Trophoblast cell (in vitro differentiated cells and primary cell): ENCODE measurements around the gene SIRPD.
A peak's percentile ranks its signal among the peaks of the same experiment; 100 is the strongest.
"Not testable (repeated sequence)": the region's sequence is repeated elsewhere in the genome, so short reads cannot be mapped to it uniquely, and the experiment has no call there.

Experiments
- DNase-seq, 2 donors: peaks; one replicate each; pipeline ENCODE4 v3.0.0-alpha.2; 2016
- H2AFZ ChIP-seq: 2 replicates; pipeline ENCODE4 v1.6.1; 2013; ENCODE audit warnings: low read length, moderate library complexity, mild to moderate bottlenecking; ENCODE audit not compliant: insufficient read depth, poor library complexity
- H2AK5ac ChIP-seq: 2 replicates; pipeline ENCODE4 v1.6.1; 2013; ENCODE audit warnings: mild to moderate bottlenecking, low read length
- H2BK120ac ChIP-seq: 2 replicates; pipeline ENCODE4 v1.6.1; 2013; ENCODE audit warnings: low read length, mild to moderate bottlenecking, moderate library complexity; ENCODE audit not compliant: insufficient read depth, poor library complexity
- H2BK12ac ChIP-seq: 2 replicates; pipeline ENCODE4 v1.6.1; 2013; ENCODE audit warnings: mild to moderate bottlenecking, low read length, moderate library complexity
- H2BK5ac ChIP-seq: 2 replicates; pipeline ENCODE4 v1.6.1; 2013; ENCODE audit warnings: low read length, low read depth, moderate library complexity, mild to moderate bottlenecking; ENCODE audit not compliant: poor library complexity
- H3K14ac ChIP-seq: 2 replicates; pipeline ENCODE4 v1.6.1; 2013; ENCODE audit warnings: mild to moderate bottlenecking, low read length
- H3K18ac ChIP-seq: 2 replicates; pipeline ENCODE4 v1.6.1; 2013; ENCODE audit warnings: mild to moderate bottlenecking, low read length
- H3K23ac ChIP-seq: 2 replicates; pipeline ENCODE4 v1.6.1; 2013; ENCODE audit warnings: low read length
- H3K27ac ChIP-seq: 2 replicates; pipeline ENCODE4 v1.5.1; 2013; ENCODE audit warnings: low read depth, mild to moderate bottlenecking, inconsistent platforms, low read length, moderate library complexity
- H3K27me3 ChIP-seq: 2 replicates; pipeline ENCODE4 v1.6.1; 2013; ENCODE audit warnings: inconsistent platforms, mild to moderate bottlenecking, low read length, moderate library complexity; ENCODE audit not compliant: insufficient read depth
- H3K36me3 ChIP-seq, 2 experiments: 1 replicate in 1 of 2; 2 replicates in 1 of 2; pipeline ENCODE4 v1.6.1; 2013; ENCODE audit warnings: low read length in 2 of 2, mild to moderate bottlenecking in 2 of 2, moderate library complexity in 1 of 2; ENCODE audit not compliant: insufficient read depth in 2 of 2, control insufficient read depth in 1 of 2
- H3K4ac ChIP-seq: 2 replicates; pipeline ENCODE4 v1.6.1; 2013; ENCODE audit warnings: low read depth, mild to moderate bottlenecking, low read length, moderate library complexity
- H3K4me1 ChIP-seq, 2 experiments: 1 replicate in 1 of 2; 2 replicates in 1 of 2; pipeline ENCODE4 v1.6.1; 2013; ENCODE audit warnings: low read length in 2 of 2, mild to moderate bottlenecking in 2 of 2, moderate library complexity in 1 of 2; ENCODE audit not compliant: insufficient read depth in 2 of 2, control insufficient read depth in 1 of 2
- H3K4me2 ChIP-seq: 2 replicates; pipeline ENCODE4 v1.6.1; 2013; ENCODE audit warnings: inconsistent platforms, mild to moderate bottlenecking, low read length, moderate library complexity
- H3K4me3 ChIP-seq: 2 replicates; pipeline ENCODE4 v1.5.1; 2013; ENCODE audit warnings: mild to moderate bottlenecking, low read depth, low read length, inconsistent platforms
- H3K79me1 ChIP-seq: one replicate; pipeline ENCODE4 v1.6.1; 2013; ENCODE audit warnings: low read length
- H3K79me2 ChIP-seq: 2 replicates; pipeline ENCODE4 v1.6.1; 2013; ENCODE audit warnings: low read length, mild to moderate bottlenecking; ENCODE audit not compliant: control insufficient read depth, insufficient read depth, poor library complexity
- H3K9ac ChIP-seq: 2 replicates; pipeline ENCODE4 v1.6.1; 2013; ENCODE audit warnings: mild to moderate bottlenecking, low read length
- H3K9me3 ChIP-seq: 2 replicates; pipeline ENCODE4 v1.6.1; 2013; ENCODE audit warnings: low read depth, mild to moderate bottlenecking, control low read depth, inconsistent platforms, low read length; ENCODE audit not compliant: insufficient read depth
- H4K12ac ChIP-seq: 2 replicates; pipeline ENCODE4 v1.6.1; 2013; ENCODE audit warnings: low read depth, mild to moderate bottlenecking, low read length, moderate library complexity
- H4K8ac ChIP-seq: 2 replicates; pipeline ENCODE4 v1.6.1; 2013; ENCODE audit warnings: low read depth, mild to moderate bottlenecking, low read length, moderate library complexity
- H4K91ac ChIP-seq: one replicate; pipeline ENCODE4 v1.6.1; 2013; ENCODE audit warnings: low read depth, mild to moderate bottlenecking, low read length, moderate library complexity
- WGBS: extraction: QIAGEN DNeasy Blood & Tissue Kit; methylation state at CpG from one replicate; pipeline ENCODE4 v1.1.7; 2013; ENCODE audit warnings: missing lambda C conversion rate; ENCODE audit not compliant: insufficient read length, insufficient coverage; ENCODE audit errors: extremely low coverage; 5-methylcytosine and 5-hydroxymethylcytosine counted together

SIRPD gene

DNA sequence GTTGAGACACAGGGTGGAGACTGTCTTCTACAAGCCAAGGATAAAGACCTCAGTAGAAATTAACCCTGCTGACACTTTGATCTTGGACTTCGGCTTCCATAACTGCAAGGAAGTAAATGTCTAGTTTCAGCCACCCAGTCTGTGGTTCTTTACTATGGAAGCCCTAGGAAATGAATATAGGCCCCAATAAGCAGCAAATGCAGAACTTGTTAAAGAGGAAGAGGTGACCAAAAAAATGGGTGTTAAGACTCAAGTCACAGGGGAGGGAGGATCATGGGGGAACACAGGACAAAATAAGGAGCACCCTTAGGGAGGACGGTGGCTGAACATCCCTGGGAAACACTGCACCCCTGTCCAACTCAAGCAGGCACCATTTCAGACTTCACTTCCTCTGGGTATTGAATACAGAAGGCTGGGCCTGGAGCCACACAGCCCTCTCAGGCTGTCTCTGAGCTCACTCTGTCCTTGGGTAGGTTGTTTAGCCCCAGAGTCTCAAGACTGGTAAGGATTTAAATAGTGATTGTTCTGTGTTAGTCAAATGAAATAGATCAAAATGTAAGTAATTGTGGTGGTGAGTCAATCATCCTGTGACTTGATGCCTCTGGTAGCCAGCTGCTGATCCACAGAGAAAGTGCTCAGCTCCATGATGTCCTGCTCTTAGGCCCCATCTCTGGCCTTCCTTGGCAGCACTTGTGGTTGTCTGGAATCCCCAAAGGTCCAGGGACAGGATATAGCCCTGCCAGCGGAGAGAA lies 30.5 kb upstream of the SIRPD start:
- H2BK12ac ChIP-seq = no peak overlapping the region
- no peak overlapping the region for H2BK120ac ChIP-seq
- no peak overlapping the region for H3K14ac ChIP-seq
- no peak overlapping the region for H3K4me2 ChIP-seq
- no CpG with 5 or more reads among the region's 3 CpGs for WGBS
- no peaks in the 10 kb centered on the region for H3K9me3 ChIP-seq
- no peak overlapping the region for H4K8ac ChIP-seq
- H3K9ac ChIP-seq = no peak overlapping the region
- H4K91ac ChIP-seq = no peak overlapping the region
- no peak overlapping the region for H2BK5ac ChIP-seq
- H3K36me3 ChIP-seq = no peaks in the 10 kb centered on the region
- H2AFZ ChIP-seq = no peak overlapping the region
- H4K12ac ChIP-seq = no peak overlapping the region
- no peak for DNase-seq
- no peak overlapping the region for H3K27ac ChIP-seq
- H3K79me1 ChIP-seq = no peaks in the 10 kb centered on the region
- H3K27me3 ChIP-seq = no peaks in the 10 kb centered on the region
- H3K4ac ChIP-seq = no peak overlapping the region
- H2AK5ac ChIP-seq = no peak overlapping the region
- H3K4me1 ChIP-seq = no peaks in the 10 kb centered on the region
- no peak overlapping the region for H3K4me3 ChIP-seq
- H3K18ac ChIP-seq = no peak overlapping the region
- H3K23ac ChIP-seq = no peak overlapping the region
- H3K79me2 ChIP-seq = no peaks in the 10 kb centered on the region

- no peak overlapping the region for H3K4me2 ChIP-seq
- H4K91ac ChIP-seq = no peak overlapping the region
- no peak overlapping the region for H3K18ac ChIP-seq
- no peaks in the 10 kb centered on the region for H3K79me2 ChIP-seq
- no peaks in the 10 kb centered on the region for H3K4me1 ChIP-seq
- no peak overlapping the region for H3K27ac ChIP-seq
- peak in 1 of 2 donors; percentile 0 for DNase-seq
- H2BK5ac ChIP-seq = no peak overlapping the region
- WGBS = no CpG with 5 or more reads among the region's 6 CpGs
- H3K4ac ChIP-seq = no peak overlapping the region
- H3K79me1 ChIP-seq = no peaks in the 10 kb centered on the region
- no peaks in the 10 kb centered on the region for H3K36me3 ChIP-seq
- H4K12ac ChIP-seq = no peak overlapping the region
- H3K9me3 ChIP-seq = no peaks in the 10 kb centered on the region
- H3K27me3 ChIP-seq = no peaks in the 10 kb centered on the region
- H3K23ac ChIP-seq = no peak overlapping the region
- H2AFZ ChIP-seq = no peak overlapping the region
- no peak overlapping the region for H4K8ac ChIP-seq
- no peak overlapping the region for H3K14ac ChIP-seq
- no peak overlapping the region for H2AK5ac ChIP-seq
- H2BK12ac ChIP-seq = no peak overlapping the region
- no peak overlapping the region for H3K9ac ChIP-seq
- H3K4me3 ChIP-seq = no peak overlapping the region
- H2BK120ac ChIP-seq = no peak overlapping the region
These were observed 22.0 kb upstream of the SIRPD start for GRCh38 chr20:1579488-1579887.

DNA sequence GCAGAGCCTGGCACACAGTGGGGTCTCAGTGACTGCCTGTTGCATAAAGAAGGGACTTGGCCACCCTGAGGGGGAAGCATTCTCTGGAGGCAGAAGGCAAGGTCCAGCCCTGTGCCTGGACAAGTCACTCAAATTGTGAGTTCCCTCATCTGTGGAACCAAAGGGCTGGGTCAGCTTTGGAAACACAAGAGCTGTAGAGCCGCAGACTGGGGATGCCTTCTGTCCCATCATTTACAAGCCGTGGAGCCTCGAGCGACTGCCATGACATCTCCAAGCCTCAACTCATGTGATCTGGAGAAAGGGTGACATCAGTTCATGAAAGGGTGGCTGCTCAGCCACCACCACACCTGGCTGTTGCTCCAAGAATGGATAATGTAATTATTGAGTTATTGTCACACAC lies 20.4 kb upstream of the SIRPD start:
- DNase-seq = no peak
- no peak overlapping the region for H3K9ac ChIP-seq
- H3K27ac ChIP-seq = no peak overlapping the region
- no peaks in the 10 kb centered on the region for H3K4me1 ChIP-seq
- H2BK120ac ChIP-seq = no peak overlapping the region
- no peak overlapping the region for H3K23ac ChIP-seq
- H4K8ac ChIP-seq = no peak overlapping the region
- H3K9me3 ChIP-seq = no peaks in the 10 kb centered on the region
- no CpG with 5 or more reads among the region's 4 CpGs for WGBS
- H3K4me3 ChIP-seq = no peak overlapping the region
- no peaks in the 10 kb centered on the region for H3K79me1 ChIP-seq
- no peak overlapping the region for H3K4ac ChIP-seq
- no peak overlapping the region for H3K4me2 ChIP-seq
- H3K18ac ChIP-seq = no peak overlapping the region
- no peaks in the 10 kb centered on the region for H3K79me2 ChIP-seq
- H4K12ac ChIP-seq = no peak overlapping the region
- H3K14ac ChIP-seq = no peak overlapping the region
- H3K27me3 ChIP-seq = no peaks in the 10 kb centered on the region
- H2AFZ ChIP-seq = no peak overlapping the region
- H4K91ac ChIP-seq = no peak overlapping the region
- no peaks in the 10 kb centered on the region for H3K36me3 ChIP-seq
- H2BK5ac ChIP-seq = no peak overlapping the region
- H2BK12ac ChIP-seq = no peak overlapping the region
- no peak overlapping the region for H2AK5ac ChIP-seq

- H3K18ac ChIP-seq, H2BK120ac ChIP-seq, H3K9ac ChIP-seq, H3K4me2 ChIP-seq, H2AFZ ChIP-seq, H2BK12ac ChIP-seq, H4K8ac ChIP-seq, H4K91ac ChIP-seq, H3K23ac ChIP-seq, H3K4ac ChIP-seq, H2BK5ac ChIP-seq, H3K9me3 ChIP-seq, H3K27me3 ChIP-seq, H3K4me3 ChIP-seq, H3K4me1 ChIP-seq, H2AK5ac ChIP-seq, H3K79me2 ChIP-seq, H3K36me3 ChIP-seq, H3K79me1 ChIP-seq, DNase-seq, H4K12ac ChIP-seq, H3K27ac ChIP-seq, H3K14ac ChIP-seq: not testable (repeated sequence)
- no CpG with 5 or more reads among the region's 2 CpGs for WGBS
These were observed 19.8 kb upstream of the SIRPD start for GRCh38 chr20:1577313-1577712.
